ENCODE measurements around the gene DLGAP1.

- TF ChIP-seq CTCF (IDR thresholded peaks at IDR 0.05) (no peak), POLR2A (IDR thresholded peaks at IDR 0.05) (no peak)
These were observed 963.0 kb downstream of the DLGAP1 start for GRCh38 chr18:3491981-3492555.

Data from breast epithelium (tissue), 3 donors.